Omental fat pad (tissue), 4 donors: ENCODE data around the gene CCDC150. TPM values are rescaled to one million over a fixed set of nuclear protein-coding genes. Genes with fewer than 3 reads are reported as not detected.

Source experiments
- ATAC-seq: fragments of 150-250 bp; one replicate; pipeline ENCODE4 v1.9.1; 2016; ENCODE audit warnings: mild to moderate bottlenecking, moderate library complexity; ENCODE audit not compliant: low FRiP score
- DNase-seq: peaks from one replicate; pipeline ENCODE4 v3.0.0-alpha.2; 2019; ENCODE audit warnings: low spot score
- total RNA-seq, 4 donors: library from RNA; depleted of rRNA; stranded (reverse); fragments of >200 nt; gene quantifications; one replicate each; pipeline ENCODE4 v1.1.0, GENCODE V29; 2016
- TF ChIP-seq, protein P1 (sequence below), 3 donors: fragments of 450-650 bp; IDR thresholded peaks; one replicate each; pipeline ENCODE4 v1.5.1; 2016 to 2017; ENCODE audit warnings: antibody characterized with exemption in 3 of 3, mild to moderate bottlenecking in 3 of 3, moderate library complexity in 2 of 3

Gene CCDC150
- total RNA-seq, 4 donors from 2014 or later, result 0.72 to 2.0 (median 1.4) TPM; not detected in 1

DNA sequence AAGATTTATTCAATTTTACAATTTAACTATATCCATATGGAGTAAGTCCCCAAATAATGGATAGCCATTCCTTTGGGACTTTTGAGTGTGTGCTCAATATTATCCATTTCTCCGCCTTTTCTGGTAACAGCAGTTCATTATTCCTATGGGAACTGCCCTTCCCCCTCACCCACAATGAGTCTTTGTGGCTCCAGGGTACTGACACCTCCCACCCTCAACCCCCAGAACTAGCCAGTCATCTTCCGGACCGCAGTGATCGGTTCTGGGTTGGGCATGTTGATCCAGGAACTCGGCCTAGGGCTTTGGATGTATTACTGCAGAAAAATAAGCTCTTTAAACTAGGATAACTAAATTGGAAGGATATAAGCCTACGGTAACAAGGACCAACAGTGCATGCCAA, 45.4 kb upstream of the CCDC150 start:
- TF ChIP-seq, protein P1, sequence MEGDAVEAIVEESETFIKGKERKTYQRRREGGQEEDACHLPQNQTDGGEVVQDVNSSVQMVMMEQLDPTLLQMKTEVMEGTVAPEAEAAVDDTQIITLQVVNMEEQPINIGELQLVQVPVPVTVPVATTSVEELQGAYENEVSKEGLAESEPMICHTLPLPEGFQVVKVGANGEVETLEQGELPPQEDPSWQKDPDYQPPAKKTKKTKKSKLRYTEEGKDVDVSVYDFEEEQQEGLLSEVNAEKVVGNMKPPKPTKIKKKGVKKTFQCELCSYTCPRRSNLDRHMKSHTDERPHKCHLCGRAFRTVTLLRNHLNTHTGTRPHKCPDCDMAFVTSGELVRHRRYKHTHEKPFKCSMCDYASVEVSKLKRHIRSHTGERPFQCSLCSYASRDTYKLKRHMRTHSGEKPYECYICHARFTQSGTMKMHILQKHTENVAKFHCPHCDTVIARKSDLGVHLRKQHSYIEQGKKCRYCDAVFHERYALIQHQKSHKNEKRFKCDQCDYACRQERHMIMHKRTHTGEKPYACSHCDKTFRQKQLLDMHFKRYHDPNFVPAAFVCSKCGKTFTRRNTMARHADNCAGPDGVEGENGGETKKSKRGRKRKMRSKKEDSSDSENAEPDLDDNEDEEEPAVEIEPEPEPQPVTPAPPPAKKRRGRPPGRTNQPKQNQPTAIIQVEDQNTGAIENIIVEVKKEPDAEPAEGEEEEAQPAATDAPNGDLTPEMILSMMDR (IDR thresholded peaks at IDR 0.05), result no peak

DNA sequence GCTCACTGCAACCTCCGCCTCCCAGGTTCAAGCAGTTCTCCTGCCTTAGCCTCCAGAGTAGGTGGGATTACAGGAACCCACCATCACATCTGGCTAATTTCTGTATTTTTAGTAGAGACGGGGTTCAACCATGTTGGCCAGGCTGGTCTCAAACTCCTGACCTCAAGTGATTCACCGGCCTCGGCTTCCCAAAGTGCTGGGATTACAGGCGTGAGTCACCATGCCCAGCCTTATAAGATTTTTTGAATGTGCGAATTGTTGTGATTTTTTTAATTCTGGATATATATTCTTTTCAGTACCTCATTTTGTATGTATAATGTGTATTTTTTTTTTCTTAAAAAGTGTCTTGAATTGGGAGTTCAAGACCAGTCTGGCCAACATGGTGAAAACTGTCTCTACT, 42.0 kb upstream of the CCDC150 start:
- no peak for DNase-seq
- TF ChIP-seq, protein P1 (IDR thresholded peaks at IDR 0.05), result no peak
- ATAC-seq, result no peak

More for the DNA sequence above, 45.4 kb upstream of the CCDC150 start:
- no peak for ATAC-seq
- DNase-seq, result no peak

DNA sequence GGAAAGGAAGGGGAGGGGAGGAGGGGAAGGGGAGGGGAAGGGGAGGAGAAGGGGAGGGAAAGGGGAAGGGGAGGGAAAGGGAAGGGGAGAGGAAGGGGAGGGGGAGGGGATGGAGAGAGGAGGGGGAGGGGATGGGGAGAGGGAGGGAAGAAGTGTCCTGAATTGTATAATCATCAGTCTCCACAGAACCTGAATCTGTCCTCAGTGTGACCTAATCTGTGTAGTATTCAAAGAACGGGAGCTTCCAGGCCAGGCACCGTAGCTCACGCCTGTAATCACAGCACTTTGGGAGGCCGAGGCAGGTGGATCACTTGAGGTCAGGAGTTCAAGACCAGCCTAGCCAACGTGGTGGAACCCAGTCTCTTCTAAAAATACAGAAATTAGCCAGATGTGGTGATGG, 41.1 kb upstream of the CCDC150 start:
- DNase-seq, result no peak
- TF ChIP-seq, protein P1 (IDR thresholded peaks at IDR 0.05), result no peak
- ATAC-seq, result no peak

DNA sequence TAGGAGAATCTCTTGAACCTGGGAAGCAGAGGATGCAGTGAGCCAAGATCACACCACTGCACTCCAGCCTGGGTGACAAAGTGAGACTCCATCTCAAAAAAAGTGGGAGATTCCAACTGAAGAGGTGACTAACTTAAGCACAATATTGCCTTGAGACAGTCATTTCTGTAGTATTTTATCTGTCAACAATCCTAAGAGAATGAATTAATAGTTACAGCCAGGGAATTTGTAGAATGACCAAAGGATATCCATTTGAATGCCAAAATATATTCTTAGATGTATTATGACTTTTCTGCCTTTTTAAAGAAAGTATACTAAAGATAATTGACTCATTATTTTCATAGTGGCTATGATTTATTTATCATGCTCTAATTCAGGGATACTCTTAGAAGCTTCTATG, 40.7 kb upstream of the CCDC150 start:
- no peak for DNase-seq
- TF ChIP-seq, protein P1 (IDR thresholded peaks at IDR 0.05), result no peak
- no peak for ATAC-seq

DNA sequence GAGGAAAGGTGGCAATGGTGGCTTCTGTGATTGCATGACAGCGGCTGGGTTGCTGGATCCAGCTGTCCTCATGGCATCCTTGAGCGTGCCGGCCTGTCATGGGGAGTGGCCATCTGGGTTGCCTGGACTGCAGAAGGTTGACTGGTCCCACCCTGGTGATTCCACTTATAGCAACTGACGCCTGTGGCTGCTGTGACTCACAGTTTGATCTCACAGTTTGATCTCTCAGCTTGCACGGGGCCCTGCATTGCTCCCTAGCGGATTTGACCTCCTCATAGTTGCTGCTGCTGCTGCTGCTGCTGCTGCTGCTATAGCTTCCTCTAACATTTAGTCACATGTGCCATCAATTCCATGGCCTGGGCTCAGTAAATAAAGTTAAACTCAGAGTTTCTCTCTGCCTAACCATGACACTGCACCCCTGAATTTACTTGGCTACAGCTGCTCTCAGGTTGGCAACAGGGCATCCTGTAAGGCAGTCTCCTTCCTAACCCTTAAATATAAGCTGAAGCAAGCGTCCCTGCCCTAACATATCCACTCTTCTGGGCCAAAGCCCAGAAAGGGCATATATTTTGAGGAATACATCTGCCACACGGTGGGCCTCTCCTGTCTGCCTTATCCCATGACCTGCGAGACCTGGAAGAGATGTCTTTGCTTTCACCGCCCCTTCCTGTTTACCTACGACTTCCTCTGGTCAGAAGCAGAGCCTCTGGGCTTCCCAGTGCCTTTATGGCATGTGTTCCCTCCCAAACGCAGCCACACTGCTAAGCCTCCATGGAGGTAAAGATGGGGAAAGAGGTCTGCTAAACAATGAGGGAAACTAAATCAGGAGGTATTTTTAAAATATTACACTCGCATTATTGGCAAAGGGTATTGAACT, 37.8 kb upstream of the CCDC150 start:
- DNase-seq (no peak), ATAC-seq (no peak)
- TF ChIP-seq, protein P1 (IDR thresholded peaks at IDR 0.05), result no peak

DNA sequence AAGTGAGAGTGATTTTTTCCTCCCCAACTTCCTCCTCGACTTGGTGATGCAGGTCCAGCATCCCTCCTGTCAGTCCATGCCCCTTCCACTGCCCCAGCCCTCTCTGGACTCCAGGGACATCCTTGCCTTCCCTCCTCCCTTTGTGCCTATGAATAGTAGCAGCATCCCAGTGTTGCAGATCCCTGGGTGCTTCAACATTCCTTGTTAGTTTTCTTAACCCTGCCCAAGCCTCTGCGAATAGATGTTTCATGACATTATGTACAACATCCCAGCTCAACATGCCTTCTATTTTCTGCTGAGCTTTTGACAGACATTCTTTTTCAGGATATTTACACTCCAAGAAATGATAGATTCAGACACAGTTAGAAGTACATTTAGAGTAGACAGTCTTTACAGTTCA, 35.3 kb upstream of the CCDC150 start:
- ATAC-seq, result no peak
- DNase-seq, result no peak
- TF ChIP-seq, protein P1 (IDR thresholded peaks at IDR 0.05), result no peak

DNA sequence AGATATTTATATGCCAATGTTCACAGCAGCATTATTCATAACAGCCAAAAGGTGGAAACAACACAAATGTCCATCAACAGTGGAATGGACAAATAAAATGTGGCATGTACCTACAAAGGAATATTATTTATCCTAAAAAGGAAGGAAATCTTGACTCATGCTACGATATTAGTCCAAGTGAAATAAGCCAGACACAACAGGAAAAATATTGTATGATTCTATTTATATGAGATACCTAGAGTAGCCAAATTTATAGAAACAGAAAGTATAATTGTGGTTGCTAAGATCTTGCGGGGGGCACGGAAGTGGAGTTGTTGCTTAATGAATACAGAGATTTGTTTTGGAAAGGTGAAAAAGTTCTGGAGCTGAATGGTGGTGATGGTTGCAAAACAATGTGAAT, 33.0 kb upstream of the CCDC150 start:
- no peak for ATAC-seq
- no peak for DNase-seq
- TF ChIP-seq, protein P1 (IDR thresholded peaks at IDR 0.05), result no peak
